Lung (tissue), 12 donors: ENCODE measurements around the gene CDC42BPA. TPM values are rescaled to one million over a fixed set of nuclear protein-coding genes. Genes with fewer than 3 reads are reported as not detected.

Experiments
- ATAC-seq: fragments of 200-7000 bp; cut with Tn5 transposase; one replicate; pipeline ENCODE4 v1.9.1; 2020; ENCODE audit warnings: moderate number of reproducible peaks; ENCODE audit not compliant: insufficient read depth, low FRiP score
- DNase-seq, 3 donors: peaks; one replicate each; pipeline ENCODE4 v3.0.0-alpha.2; 2013 to 2017
- H3K27ac ChIP-seq, 2 donors: one replicate each; pipeline ENCODE4 v1.5.1; 2013; ENCODE audit warnings: mild to moderate bottlenecking in 2 of 2, moderate library complexity in 2 of 2, control low read depth in 1 of 2, inconsistent platforms in 1 of 2, low read depth in 1 of 2, low read length in 1 of 2
- H3K27me3 ChIP-seq, 3 donors: one replicate each; pipeline ENCODE4 v1.5.1; 2013; ENCODE audit warnings: low read length in 2 of 3; ENCODE audit not compliant: control insufficient read depth in 3 of 3, insufficient read depth in 3 of 3
- H3K36me3 ChIP-seq, 4 donors: one replicate each; pipeline ENCODE4 v1.5.1; 2013; ENCODE audit warnings: low read length in 4 of 4, mild to moderate bottlenecking in 1 of 4, moderate library complexity in 1 of 4; ENCODE audit not compliant: control insufficient read depth in 4 of 4, insufficient read depth in 4 of 4
- H3K4me1 ChIP-seq, 5 donors: one replicate each; pipeline ENCODE4 v1.5.1; 2013; ENCODE audit warnings: low read length in 5 of 5, mild to moderate bottlenecking in 2 of 5, moderate library complexity in 1 of 5; ENCODE audit not compliant: control insufficient read depth in 5 of 5, insufficient read depth in 5 of 5
- H3K4me3 ChIP-seq: one replicate; pipeline ENCODE4 v1.5.1; 2013; ENCODE audit warnings: mild to moderate bottlenecking, control low read depth, moderate library complexity
- H3K9ac ChIP-seq, 2 donors: one replicate each; pipeline ENCODE4 v1.5.1; 2013; ENCODE audit warnings: low read length in 2 of 2, control low read depth in 1 of 2; ENCODE audit not compliant: insufficient read depth in 1 of 2
- H3K9me3 ChIP-seq, 4 donors: one replicate each; pipeline ENCODE4 v1.5.1; 2013; ENCODE audit warnings: low read length in 3 of 4, mild to moderate bottlenecking in 1 of 4, moderate library complexity in 1 of 4; ENCODE audit not compliant: control insufficient read depth in 4 of 4, insufficient read depth in 3 of 4
- WGBS, 2 donors: extraction: QIAGEN DNeasy Blood & Tissue Kit; methylation state at CpG; one replicate each; pipeline ENCODE4 v1.1.7; 2013; 5-methylcytosine and 5-hydroxymethylcytosine counted together
- polyA plus RNA-seq, 2 donors: library from polyadenylated mRNA; stranded (reverse); fragments of 200-250 nt; gene quantifications; one replicate each; pipeline ENCODE4 v1.2.1, GENCODE V29; 2013
- total RNA-seq, 2 donors: library from RNA; depleted of rRNA in 1 of 2; stranded (reverse); fragments of >200 nt in 1 of 2; gene quantifications; one replicate each; pipeline ENCODE4 v1.2.1, GENCODE V29; 2014 to 2021
- TF ChIP-seq, protein P1 (sequence below): IDR thresholded peaks from 2 replicates; pipeline ENCODE4 v1.5.1; 2012; ENCODE audit warnings: mild to moderate bottlenecking; ENCODE audit errors: control extremely low read depth, extremely low read depth
- donor health status: control.
- donor health status: control.
- donor health status: Bipolar disorder and iron deficiency.
- donor health status: healthy.
- donor health status: DM: yes; HTN: yes; CAD: no.

CDC42BPA gene
- total and polyA plus RNA-seq, 4 donors: 6.4 to 97.4 (median 20.2) TPM

DNA sequence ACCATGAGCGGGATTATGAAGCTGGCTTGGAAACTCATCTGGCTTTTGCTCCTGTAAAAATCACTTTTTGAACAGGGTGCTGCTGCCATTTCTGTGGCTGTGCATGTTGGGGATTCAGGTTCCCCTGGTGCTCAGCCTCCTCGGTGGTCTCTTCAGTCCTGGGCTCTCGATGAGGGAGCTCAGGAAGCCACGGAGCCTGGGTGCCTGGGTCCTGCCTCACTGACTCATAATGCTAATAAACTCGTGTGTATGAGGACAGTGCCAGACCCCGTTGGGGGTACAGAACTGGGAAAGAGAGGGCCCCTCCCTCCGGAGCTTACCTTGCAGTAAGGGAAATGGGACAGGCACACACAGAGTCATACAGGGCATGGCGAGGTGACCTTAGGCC lies 372.4 kb downstream of the CDC42BPA start:
- ATAC-seq (no peak), DNase-seq (no peak)
- H3K9ac ChIP-seq: no peak overlapping the region
- TF ChIP-seq, protein P1, sequence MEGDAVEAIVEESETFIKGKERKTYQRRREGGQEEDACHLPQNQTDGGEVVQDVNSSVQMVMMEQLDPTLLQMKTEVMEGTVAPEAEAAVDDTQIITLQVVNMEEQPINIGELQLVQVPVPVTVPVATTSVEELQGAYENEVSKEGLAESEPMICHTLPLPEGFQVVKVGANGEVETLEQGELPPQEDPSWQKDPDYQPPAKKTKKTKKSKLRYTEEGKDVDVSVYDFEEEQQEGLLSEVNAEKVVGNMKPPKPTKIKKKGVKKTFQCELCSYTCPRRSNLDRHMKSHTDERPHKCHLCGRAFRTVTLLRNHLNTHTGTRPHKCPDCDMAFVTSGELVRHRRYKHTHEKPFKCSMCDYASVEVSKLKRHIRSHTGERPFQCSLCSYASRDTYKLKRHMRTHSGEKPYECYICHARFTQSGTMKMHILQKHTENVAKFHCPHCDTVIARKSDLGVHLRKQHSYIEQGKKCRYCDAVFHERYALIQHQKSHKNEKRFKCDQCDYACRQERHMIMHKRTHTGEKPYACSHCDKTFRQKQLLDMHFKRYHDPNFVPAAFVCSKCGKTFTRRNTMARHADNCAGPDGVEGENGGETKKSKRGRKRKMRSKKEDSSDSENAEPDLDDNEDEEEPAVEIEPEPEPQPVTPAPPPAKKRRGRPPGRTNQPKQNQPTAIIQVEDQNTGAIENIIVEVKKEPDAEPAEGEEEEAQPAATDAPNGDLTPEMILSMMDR: no peak
- H3K4me1 ChIP-seq: peaks cover 0 to 32% (median 15%) of the 10 kb centered on the region in 5 donors
- H3K9me3 ChIP-seq: peaks cover 0 to 6% (median 1%) of the 10 kb centered on the region in 4 donors
- no peaks in the 10 kb centered on the region for H3K36me3 ChIP-seq
- WGBS, 2 donors: 64 to 76% methylated on average over 8 of the region's 8 CpGs
- peak overlapping the region; percentile 59 to 79 for H3K27ac ChIP-seq
- H3K27me3 ChIP-seq: no peaks in the 10 kb centered on the region
- no peak overlapping the region for H3K4me3 ChIP-seq

DNA sequence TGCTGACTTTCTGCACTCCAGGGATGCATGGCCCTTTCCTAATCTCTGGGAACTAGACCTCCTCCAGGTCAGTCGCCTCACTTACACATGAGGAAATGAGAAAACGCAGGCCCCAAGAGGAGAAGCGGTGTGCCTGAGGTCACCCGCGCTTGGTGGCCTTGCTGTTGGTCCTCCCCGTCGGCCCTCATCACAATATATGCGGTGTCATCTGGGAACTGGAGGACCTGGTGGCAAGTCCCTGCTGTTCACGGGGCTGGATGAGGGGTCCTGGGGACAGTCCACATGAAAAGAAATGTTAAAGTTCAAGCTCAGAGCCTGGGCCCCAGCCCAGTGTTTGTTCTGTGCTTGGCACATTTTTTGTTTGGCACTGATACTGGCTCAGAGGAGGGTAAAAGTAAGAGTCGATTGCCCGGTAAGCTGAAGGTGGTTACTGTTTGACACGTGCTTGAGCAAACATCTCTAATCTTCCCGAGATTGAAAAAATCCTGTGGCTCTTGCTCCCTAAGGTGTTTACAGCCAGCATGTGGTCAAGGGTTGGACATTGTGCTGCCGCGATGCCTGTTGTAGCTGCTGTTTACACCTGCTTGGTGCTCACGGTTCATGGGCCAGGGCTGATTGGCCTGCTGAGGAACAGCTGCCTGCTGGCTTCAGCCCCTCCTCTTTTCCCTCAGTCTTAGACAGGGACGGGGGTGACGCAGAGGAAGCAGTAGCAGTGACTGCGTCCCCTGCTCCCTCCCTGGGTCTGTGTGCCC lies 373.0 kb downstream of the CDC42BPA start:
- TF ChIP-seq, protein P1: no peak
- Histone ChIP-seq H3K4me1 (peaks cover 0 to 34% (median 16%) of the 10 kb centered on the region in 5 donors), H3K4me3 (no peak overlapping the region), H3K9ac (no peak overlapping the region), H3K9me3 (peaks cover 0 to 6% (median 1%) of the 10 kb centered on the region in 4 donors), H3K27me3 (no peaks in the 10 kb centered on the region), H3K36me3 (no peaks in the 10 kb centered on the region), H3K27ac (peak overlapping the region; percentile 59 to 79)
- no peak for ATAC-seq
- peak in 2 of 3 donors; percentile 16 to 52 for DNase-seq
- whole genome bisulfite sequencing, 2 donors: 59 to 63% methylated on average over 19 of the region's 19 CpGs

DNA sequence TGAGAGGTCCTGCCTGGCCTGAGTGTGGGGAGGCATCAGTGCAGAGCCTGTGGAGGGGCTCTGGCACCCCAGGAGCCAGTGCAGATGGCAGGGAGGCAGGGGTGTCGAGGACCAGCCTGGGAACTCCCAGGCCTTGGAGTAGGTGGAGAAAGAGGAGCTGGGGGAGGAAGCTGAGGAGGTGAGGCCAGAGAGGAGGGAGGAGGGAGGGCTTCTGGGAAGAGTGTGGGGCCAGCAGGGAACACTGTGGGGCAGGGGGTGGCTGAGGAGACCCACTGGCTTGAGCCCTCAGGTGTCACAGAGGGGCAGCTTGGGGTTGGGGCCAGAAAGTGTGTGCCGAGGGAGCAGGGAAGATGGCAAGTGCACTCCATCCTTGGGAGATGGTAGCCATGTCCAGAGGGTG lies 374.4 kb downstream of the CDC42BPA start:
- Histone ChIP-seq H3K4me1 (peaks cover under 1 to 34% (median 20%) of the 10 kb centered on the region in 5 donors), H3K9ac (no peak overlapping the region), H3K9me3 (peaks cover 0 to 6% (median 1%) of the 10 kb centered on the region in 4 donors), H3K36me3 (no peaks in the 10 kb centered on the region), H3K27me3 (no peaks in the 10 kb centered on the region), H3K4me3 (no peak overlapping the region), H3K27ac (peak overlapping the region in 1 of 2 donors; percentile 79)
- TF ChIP-seq, protein P1: no peak
- no peak for ATAC-seq
- no peak for DNase-seq
- WGBS, 2 donors: 86 to 90% methylated on average over 2 of the region's 2 CpGs
